NCI-H2171 (cell line): ENCODE results near the gene DAPK1.
"Not testable (repeated sequence)": the region's sequence is repeated elsewhere in the genome, so short reads cannot be mapped to it uniquely, and the experiment has no call there.

ENCODE experiments used
- DNase-seq: peaks from one replicate; lab custom pipeline; 2025; lab: John Stamatoyannopoulos, UW

The DAPK1 gene

DNA sequence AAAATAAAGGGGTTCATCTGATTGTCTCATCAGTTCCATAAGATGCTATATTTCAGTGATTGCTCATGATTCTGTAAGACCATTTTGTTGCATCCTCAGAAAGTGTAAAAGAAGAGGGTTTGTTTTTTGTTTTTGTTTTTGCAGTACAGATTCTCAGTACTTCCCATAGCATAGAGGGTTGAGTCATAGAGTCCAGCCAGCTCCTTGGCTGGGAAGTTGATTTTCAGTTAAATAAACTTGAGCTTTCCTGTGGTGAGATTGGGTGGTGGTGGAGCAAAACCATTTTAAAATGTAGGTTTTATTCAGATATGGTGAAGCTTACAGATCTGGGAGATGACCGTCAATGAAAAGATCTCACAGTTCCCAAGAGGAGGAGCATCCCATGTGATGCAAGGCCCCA lies 48.2 kb downstream of the DAPK1 start:
- no peak for DNase-seq

DNA sequence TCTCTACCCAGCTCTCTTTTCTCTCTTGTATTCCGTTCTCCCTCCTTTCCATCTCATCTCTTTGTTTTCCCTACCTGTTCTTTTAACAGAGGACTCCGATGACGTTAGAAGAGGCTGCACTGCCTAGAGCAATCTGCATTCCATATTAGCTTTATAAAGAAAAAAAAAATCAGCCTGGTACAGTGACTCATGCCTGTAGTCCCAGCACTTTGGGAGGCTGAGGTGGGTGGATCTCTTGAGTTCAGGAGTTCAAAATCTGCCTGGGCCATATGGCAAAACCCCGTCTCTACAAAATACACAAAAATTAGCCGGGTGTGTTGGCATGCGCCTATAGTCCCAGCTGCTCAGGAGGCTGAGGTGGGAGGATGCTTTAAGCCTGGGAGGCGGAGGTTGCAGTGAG lies 49.0 kb downstream of the DAPK1 start:
- DNase-seq = no peak

DNA sequence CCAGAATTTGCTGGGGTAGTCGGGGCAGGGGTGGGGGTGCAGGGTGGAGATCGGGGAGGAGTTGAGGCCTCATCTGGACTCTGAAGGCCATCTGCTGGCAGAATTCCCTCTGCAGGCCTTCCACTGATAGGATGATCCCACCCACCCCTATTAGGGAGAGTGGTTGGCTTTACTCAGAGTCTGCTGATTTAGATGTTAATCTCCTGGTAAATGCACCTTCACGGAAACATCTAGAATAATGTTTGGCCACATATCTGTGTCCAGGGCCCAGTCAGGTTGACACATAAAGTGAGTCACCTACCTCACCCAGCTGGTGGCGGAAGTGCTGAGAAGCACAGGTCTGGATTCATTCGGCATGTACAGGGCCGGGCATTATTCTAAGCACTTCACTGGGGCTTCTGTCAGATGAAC lies 50.0 kb downstream of the DAPK1 start:
- DNase-seq = no peak

DNA sequence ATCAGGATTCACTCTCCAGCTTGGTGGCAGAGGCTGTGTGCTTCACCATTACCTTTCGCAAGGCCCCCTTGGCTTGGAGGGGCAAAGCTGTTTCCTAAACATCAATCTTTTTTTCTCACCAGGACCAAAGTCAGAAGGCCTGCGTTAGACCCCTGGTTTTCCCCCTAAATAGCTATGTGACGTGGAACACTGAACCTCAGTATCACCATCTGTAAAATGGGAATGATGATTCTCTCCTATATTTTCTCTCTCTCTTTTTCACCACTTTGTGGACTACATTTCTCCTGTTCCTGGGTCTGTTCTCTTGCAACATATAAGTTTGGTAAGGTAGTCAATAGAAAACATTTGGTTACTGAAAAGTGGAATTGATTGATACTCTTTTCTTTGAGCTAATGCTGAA lies 50.5 kb downstream of the DAPK1 start:
- DNase-seq = no peak

DNA sequence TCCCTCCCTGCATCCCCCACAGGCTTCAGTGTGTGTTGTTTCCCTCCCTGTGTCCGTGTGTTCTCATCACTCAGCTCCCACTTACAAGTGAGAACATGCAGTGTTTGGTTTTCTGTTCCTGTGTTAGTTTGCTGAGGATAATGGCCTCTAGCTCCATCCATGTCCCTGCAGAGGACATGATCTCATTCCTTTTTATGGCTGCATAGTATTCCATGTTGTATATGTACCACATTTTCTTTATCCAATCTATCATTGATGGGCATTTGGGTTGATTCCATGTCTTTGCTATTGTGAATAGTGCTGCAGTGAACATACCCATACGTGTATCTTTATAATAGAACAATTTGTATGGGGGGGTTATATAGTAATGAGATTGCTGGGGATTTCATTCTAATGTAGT lies 51.4 kb downstream of the DAPK1 start:
- DNase-seq = not testable (repeated sequence)

DNA sequence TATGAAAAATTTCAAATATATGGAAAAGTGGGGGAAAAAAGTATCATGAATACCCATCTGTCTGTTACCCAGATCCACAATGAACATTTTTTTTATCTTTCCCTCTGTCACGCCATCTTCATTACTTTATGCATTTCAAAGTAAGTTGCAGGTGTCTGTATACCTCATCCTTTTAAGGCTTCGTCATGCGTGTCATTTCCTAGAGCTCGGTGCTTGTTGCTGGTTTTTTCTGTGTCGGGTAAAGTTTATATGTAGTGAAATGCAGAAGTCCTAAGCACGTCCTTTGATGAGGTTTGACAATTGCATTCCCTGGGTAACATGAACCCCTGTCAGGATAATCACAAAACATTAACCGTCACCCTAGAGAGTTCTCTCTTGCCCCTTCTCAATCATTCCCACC lies 52.1 kb downstream of the DAPK1 start:
- DNase-seq = no peak

DNA sequence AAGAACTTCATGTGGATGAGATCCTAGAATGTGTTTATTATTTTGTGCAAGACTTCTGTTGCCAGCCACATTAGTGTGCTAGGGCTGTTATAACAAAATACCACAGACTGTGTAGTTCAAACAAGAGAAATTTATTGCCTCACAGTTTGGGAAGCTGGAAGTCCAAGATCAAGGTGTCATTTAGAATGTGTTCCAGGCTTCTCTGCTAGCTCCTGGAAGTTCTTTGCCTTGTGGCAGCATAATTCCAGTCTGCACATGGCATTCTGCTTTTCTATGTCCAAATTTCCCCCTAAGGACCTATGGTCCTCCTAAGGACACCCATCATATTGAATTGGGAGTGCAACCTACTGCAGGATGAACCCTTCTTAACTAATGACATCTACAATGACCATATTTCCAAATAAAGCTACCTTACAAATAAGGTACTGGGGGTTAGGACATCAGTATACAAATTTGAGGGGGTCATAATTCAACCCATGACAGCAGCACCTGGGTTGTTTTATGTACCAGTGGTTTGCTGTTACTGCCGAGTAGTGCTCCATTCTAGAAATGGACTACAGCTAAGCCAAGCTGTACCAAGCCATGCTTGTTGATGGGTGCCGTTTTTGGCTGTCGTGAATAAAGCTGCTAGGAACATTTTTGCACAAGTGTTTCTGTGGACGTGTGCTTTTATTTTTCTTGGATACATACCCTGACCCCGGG lies 52.7 kb downstream of the DAPK1 start:
- DNase-seq = no peak

DNA sequence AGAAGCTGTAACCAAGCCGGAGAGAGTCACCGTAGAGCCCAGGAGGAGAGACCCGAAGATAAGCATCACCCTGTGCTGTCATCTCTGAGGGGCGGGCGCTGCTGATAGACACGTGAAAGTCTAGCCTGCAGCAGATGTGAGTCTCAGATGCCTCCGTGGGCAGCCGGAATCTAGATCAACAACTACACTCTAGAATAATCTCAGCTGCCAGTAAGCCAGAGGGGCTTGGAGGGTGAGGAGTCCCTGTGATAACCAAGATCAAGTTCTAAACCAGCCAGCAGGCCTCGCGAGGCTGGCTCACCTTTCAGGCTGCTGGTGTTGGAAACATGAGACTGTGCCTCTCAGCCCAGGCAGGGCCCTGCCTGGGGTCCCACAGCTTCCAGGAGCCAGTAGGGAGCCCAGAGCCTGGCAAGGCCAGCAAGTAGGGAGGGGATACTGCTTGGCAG lies 54.1 kb downstream of the DAPK1 start:
- no peak for DNase-seq

DNA sequence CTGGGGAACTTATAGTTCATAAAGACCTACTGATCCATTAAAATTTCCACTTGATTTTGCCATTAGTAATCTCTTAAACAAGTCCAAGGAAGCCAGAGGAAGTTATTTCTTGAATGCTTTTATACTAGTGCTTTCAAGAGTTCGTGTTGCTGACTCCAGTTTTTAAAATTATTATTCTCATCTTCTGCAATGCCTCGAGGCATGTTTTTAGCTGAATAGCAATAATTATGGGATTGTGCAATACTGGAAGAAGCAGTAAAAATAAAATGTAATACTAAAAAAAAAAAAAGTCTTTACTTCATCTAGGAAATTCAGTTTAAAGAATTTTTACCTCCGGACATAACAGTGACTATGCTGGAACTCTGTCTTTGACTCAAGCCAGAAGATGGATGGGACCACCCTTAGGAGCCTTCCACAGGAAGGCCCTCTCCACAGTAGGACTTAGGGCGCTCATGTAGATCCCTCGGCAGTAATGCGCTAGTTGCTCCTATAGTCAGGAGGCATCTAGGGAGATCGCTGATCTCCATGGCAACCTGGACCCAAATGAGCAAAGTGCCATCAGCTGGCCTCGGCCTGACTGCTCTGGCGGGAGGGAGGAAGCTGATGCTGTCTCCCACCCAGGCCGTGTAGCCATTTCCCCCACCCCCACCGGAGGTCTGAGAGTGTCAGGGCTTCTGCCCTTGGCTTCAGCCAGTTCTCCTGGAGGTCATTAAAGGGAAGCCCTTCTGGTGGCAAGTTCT lies 56.7 kb downstream of the DAPK1 start:
- DNase-seq = no peak

DNA sequence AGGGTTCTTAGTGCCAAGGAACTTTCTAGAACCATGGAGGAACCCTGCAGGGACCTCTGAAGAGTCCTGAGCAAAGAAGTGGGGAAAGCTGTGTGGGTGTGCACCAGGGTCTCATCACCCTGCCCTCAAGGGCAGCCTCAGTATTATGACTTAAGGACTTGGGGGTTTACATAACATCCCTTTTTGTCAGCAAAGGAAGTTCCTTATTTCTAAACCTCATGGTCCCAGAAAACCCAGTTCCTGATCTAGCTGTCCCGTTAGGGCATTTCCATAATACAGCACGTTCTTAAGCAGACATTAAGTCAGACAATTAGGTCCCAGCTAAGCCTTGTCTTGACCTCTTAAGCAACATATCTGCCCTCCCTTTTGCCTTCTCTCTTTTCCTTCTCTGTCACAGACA lies 57.3 kb downstream of the DAPK1 start:
- DNase-seq = no peak

DNA sequence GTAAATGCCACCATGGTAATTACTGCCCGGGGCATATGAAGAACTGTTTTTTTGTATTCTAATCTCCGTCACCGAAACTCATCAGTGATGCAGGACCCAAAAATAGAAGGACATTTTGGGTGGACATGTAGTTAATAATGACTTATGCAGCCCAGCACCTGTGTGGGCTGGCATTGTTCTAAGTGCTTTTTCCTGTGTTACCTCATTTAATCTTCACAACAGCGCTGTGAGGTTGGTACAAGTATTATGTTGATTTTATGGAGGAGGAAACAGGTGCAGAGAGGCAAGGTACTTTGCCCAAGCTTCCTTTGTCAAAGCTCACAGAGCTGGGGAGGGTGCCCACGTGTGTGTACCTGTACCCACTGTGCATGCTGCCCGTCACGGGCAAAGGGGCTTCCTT lies 58.4 kb downstream of the DAPK1 start:
- no peak for DNase-seq

DNA sequence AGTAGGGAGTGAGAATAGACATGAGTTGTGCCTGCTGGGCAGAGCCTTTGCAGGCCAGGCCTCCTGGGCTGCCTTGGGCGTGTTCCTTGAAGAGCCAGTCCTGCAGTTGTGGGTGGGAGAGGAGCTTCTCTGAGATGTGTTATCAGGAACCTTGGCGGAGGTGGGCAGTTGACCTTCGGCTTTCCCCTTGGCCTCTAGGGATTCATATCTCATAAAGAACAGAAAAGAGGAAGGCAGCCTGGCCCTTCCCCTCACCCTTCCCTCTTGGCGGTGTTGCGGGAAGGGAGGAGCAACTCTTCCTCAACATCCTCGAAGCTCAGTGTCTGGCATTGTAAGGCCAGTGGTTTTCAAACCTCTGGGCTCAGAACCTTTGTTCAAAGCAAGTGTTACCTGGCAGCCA lies 59.2 kb downstream of the DAPK1 start:
- no peak for DNase-seq

DNA sequence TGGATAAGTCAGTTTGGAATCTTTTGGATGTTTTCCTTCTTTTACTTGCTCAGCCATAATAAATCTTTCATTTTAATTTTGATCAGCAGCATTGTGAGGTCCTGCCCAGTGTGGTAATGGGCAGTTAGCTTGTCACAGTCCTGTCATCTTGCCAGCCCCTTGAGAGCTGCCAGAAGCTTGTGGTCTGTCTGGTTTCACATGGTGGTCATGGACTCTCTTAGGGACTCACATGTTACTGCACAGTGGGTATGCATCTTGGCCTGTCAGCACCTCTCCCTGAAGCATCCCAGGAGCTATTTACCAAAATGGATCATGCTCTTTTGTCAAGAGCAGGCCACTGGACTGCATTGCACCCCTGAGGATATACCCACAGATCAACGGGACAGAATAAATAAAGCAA lies 60.3 kb downstream of the DAPK1 start:
- DNase-seq = no peak

DNA sequence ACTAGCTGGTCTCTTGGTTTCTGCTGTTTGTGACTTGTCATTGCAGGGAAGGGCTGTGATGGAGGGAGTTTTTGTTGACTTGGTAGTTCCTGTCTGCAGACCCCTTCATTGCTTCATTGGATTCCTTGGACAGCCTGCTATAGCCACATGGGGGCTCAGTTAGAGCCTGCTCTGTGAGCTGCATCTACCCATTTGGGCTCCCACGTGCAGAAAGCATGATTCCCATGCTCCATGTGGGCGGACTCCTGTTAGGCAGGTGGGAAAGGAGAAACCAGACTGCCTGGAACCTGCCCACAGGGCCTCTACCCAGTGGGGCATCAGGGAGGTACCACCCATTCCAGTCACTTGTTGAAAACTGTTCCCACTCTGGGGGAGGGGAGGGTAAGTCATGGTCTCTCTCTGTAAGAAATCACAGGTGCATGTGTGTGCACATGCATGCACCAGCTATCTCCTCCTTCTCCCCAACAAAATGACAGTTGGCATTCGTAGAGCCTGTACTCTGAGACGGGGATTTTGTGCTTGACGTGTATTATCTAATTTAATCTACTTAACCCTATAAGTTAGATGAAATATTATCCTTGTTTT lies 61.0 kb downstream of the DAPK1 start:
- DNase-seq = no peak

DNA sequence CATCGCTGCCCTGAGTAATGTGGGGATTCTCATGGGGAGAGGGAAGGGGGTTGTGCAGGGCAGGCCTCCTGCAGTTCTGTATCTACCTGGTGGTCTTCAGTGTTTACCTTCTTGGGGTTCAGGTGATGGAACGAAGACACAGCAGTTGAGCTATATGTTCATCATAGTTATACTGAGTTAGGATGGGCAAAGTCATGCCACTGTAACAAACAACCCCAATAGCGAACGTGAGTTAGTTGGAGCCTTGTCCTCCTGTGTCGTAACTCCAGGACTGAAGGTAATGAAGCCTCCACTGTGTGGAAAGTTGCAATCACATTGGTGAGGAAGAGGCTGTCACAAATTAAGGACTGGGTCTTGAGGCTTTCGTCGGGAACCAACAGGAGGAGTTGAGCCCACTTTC lies 64.4 kb downstream of the DAPK1 start:
- no peak for DNase-seq

DNA sequence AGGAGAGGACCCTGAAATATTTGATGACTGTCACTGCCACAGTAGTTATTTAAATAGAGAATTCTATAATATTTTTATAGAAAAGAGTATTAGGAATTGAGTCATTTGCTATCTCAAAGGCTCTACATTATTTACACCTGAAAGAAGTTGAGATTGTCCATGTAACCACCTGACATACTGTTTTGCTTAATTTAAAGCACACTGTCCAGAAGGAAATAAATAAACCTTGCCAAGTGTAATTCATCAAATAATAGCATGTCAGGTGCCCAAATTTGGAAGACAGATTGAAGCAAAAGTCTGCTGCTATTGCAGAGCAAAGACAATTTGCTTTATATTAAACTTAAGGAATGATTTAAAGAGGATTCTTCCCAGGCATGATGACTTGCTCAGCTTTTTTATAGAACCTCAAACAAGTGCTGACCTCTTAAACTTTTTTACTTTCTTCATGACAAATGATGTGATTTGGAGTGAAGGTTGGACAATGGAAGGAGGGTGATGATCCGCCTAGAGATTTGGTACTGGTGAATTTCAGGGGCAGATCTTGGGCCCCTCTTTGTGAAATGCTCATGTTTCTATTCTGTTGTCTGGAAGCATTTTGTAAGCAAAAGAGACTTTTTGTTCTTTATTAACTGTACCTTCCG lies 65.0 kb downstream of the DAPK1 start:
- no peak for DNase-seq

DNA sequence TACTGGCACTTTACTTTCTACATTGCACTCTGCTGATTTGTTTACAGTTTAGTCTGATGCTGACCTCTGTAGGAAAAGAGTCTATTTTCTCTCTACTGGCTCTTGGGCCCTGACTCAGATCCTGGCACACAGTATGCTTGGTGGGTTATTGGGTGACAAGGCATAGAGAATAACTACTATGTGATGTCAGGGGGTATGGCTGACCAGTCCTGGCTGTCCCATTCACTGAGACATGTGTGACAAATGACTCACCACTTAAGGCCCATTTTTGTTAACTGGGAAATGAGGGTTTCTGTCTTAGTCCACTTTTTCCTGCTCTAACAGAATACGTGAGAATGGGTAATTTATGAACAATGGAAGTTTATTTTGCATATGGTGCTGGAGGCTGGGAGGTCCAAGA lies 66.4 kb downstream of the DAPK1 start:
- DNase-seq = no peak

DNA sequence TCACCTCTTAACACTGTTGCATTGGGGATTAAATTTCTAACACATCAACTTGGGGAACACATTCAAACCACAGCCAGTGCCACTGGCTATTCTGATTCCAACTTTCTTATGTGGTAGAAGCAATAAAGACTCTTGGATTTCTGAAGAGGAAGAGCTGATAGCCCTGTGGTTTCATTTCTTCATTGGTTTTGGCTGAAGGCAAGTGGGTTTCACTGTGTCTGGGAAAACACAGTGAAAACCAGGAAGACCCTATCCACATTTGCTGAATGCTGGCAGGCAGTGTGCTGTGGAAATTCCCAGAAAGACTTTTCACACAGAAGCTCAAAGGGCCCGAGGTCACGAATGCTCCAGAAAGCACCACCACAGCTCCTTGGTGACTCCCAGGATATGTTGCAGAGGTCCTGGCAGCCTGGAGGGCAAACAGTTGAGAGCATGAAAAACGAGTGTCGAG lies 67.1 kb downstream of the DAPK1 start:
- DNase-seq = no peak

DNA sequence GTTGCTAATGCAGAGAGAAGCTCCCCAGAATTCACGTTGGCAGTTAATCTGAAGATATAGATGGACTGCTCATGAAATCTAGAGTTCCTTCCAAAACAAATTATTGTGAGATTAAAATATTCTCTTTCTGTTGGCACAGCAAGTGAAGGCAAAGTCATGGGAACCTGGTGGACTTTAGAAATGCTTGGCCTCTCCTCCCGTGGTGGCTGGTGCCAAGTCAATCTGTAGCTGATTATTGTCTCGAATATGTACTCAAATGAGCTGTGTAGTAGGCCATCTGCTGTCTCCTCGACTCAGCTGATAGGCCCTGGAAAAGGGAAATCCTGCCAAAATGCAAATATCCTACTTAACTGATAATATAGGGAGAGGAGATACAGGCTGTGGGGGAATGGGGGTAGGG lies 69.3 kb downstream of the DAPK1 start:
- no peak for DNase-seq

DNA sequence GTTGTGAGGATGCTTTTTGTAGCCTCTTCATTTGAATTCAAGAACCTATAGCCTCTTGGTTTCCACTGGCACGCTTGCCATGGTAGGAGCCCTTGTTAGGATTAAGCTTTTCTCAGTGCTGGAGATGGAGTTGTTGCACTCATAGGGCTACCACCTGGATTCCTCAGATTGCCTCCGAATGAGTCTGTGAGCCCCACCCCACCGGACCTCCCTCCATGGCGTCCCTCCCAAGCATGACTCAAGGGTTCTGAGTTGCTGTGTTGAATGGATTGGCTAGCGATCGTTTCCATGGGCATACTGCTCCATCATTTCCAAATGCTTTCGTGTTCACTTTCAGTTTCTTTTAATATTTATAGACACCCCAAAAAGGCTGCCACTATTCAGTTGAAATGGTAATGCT lies 69.9 kb downstream of the DAPK1 start:
- no peak for DNase-seq

DNA sequence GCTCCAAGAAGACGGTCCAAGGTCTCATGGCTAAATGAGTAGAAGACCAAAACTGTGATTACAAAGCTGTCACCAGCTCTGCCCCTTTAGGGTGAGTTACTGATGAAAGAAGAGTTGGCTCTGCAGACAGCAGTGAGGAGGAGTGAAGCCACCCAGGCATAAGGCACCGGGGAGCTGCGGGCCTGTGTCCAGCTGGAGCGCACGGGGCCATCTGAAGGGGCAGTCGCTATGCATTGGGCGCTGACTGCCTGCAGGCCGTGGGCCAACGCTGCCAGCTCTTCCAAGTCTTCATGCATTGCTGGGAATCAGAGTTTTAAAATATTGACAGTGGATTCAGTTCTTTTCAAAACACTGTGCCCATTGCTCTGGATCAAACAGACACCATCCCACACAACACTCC lies 70.3 kb downstream of the DAPK1 start:
- DNase-seq = no peak

DNA sequence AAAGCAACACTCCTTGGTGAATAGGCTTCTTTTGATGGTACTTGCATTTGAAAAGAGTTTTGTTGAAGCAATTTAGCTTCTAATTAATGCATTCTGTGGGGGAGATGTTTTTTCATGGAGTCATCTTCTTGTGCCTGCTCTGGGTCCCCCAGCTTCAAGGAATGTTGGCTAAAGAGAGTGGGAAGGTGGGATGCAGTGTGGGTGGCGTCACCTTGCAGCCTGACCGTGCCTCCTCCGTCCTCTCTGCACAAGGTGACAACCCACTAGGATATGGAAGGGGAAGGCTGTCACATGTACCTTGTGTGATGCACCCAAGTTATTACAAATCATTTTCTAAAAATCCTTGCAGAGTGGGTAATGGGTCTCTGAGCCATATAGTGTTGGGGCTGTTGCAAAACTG lies 70.7 kb downstream of the DAPK1 start:
- DNase-seq = no peak

DNA sequence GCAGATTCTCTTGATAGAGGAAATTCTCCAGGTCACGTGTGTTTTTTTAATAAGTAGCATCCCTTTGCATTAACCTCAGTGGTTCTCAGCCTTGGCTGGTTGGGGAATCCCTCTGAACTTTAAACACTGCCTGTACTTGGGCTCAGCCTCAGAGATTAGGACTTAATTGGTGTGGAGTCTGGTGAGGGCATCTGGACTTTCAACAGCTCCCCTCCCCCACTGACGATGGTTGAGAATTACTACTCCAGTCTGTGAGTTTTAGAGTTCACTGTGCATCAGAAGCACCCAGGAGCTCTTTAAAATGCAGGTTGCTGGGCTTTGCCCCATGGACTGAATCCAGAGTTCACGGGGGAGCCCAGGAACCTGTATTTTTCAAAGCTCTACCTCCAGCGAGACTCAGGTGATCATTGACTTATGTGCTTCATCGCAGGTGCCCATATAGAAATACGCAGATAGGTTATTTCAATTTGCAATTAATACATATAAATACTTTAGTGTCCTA lies 71.4 kb downstream of the DAPK1 start:
- no peak for DNase-seq
